HEK293 (cell line): ENCODE data around the gene ARG2.
A peak's percentile ranks its signal among the peaks of the same experiment; 100 is the strongest.

Experiments
- CTCF ChIA-PET: fragments of 350-600 bp; formaldehyde crosslinking; extraction: SDS; loops from one replicate; lab custom pipeline; 2021; ENCODE audit warnings: antibody characterized with exemption; lab: Yijun Ruan, JAX
- POLR2A ChIA-PET: fragments of 300-600 bp; formaldehyde crosslinking; extraction: SDS; loops from one replicate; lab custom pipeline; 2020; ENCODE audit warnings: antibody characterized with exemption, inconsistent platforms; lab: Yijun Ruan, JAX
- H3K27ac ChIP-seq: fragments of 200-500 bp; sonication (Bioruptor generic); 2 replicates; pipeline ENCODE4 v1.5.1; 2014; ENCODE audit warnings: low read depth, low read length, control low read depth, inconsistent platforms; ENCODE audit errors: extremely low read depth
- H3K36me3 ChIP-seq, 2 experiments: fragments of 200-500 bp in 1 of 2; sonication (Bioruptor generic) in 1 of 2; 1 replicate in 1 of 2; 2 replicates in 1 of 2; pipeline ENCODE4 v1.5.1; 2014 to 2017; ENCODE audit warnings: inconsistent platforms in 2 of 2, low read length in 2 of 2; ENCODE audit not compliant: control insufficient read depth in 2 of 2, insufficient read depth in 1 of 2
- H3K4me1 ChIP-seq: fragments of 200-500 bp; sonication (Bioruptor generic); 2 replicates; pipeline ENCODE4 v1.5.1; 2014; ENCODE audit warnings: mild to moderate bottlenecking, low read length, inconsistent platforms; ENCODE audit not compliant: control insufficient read depth, insufficient read depth
- H3K4me3 ChIP-seq: 2 replicates; pipeline ENCODE4 v1.5.1; 2011; ENCODE audit warnings: low read depth, mild to moderate bottlenecking, control low read depth, low read length, moderate library complexity
- H3K9me3 ChIP-seq: fragments of 200-500 bp; sonication (Bioruptor generic); 2 replicates; pipeline ENCODE4 v1.5.1; 2014; ENCODE audit warnings: low read depth, low read length, inconsistent platforms; ENCODE audit not compliant: control insufficient read depth, insufficient read depth
- KLF8 ChIP-seq: fragments of 450-650 bp; formaldehyde crosslinking; IDR thresholded peaks from 2 replicates; pipeline ENCODE4 v1.5.1; 2016; ENCODE audit warnings: missing biosample characterization, missing genetic modification characterization
- SP3 ChIP-seq: fragments of 450-650 bp; formaldehyde crosslinking; IDR thresholded peaks from 2 replicates; pipeline ENCODE4 v1.5.1; 2016; ENCODE audit warnings: missing biosample characterization, missing genetic modification characterization
- TRIM28 ChIP-seq: IDR thresholded peaks from 2 replicates; pipeline ENCODE4 v1.6.1; 2011; ENCODE audit warnings: low read length, control low read depth, borderline replicate concordance
- YY2 ChIP-seq: fragments of 450-650 bp; formaldehyde crosslinking; IDR thresholded peaks from 2 replicates; pipeline ENCODE4 v1.5.1; 2016; ENCODE audit warnings: missing biosample characterization, missing genetic modification characterization
- ZEB2 ChIP-seq: fragments of 450-650 bp; formaldehyde crosslinking; IDR thresholded peaks from 2 replicates; pipeline ENCODE4 v1.5.1; 2016; ENCODE audit warnings: missing biosample characterization, missing genetic modification characterization
- ZFHX2 ChIP-seq: fragments of 450-650 bp; formaldehyde crosslinking; conservative IDR thresholded peaks from 2 replicates; pipeline ENCODE4 v1.5.1; 2016; ENCODE audit warnings: missing biosample characterization, missing genetic modification characterization
- ZNF157 ChIP-seq: fragments of 450-650 bp; formaldehyde crosslinking; IDR thresholded peaks from 2 replicates; pipeline ENCODE4 v1.5.1; 2016; ENCODE audit warnings: missing biosample characterization, missing genetic modification characterization
- ZNF169 ChIP-seq: fragments of 450-650 bp; formaldehyde crosslinking; IDR thresholded peaks from 2 replicates; pipeline ENCODE4 v1.5.1; 2016; ENCODE audit warnings: missing biosample characterization, missing genetic modification characterization
- ZNF2 ChIP-seq: fragments of 450-650 bp; formaldehyde crosslinking; IDR thresholded peaks from 2 replicates; pipeline ENCODE4 v1.5.1; 2016; ENCODE audit warnings: missing biosample characterization, missing genetic modification characterization
- ZNF23 ChIP-seq: fragments of 450-650 bp; formaldehyde crosslinking; IDR thresholded peaks from 2 replicates; pipeline ENCODE4 v1.5.1; 2016; ENCODE audit warnings: missing biosample characterization, missing genetic modification characterization, borderline replicate concordance
- ZNF302 ChIP-seq: fragments of 450-650 bp; formaldehyde crosslinking; IDR thresholded peaks from 2 replicates; pipeline ENCODE4 v1.5.1; 2016; ENCODE audit warnings: missing biosample characterization, missing genetic modification characterization, low read depth
- ZNF335 ChIP-seq: fragments of 450-650 bp; formaldehyde crosslinking; conservative IDR thresholded peaks from 2 replicates; pipeline ENCODE4 v1.5.1; 2016; ENCODE audit warnings: missing biosample characterization, missing genetic modification characterization
- ZNF37A ChIP-seq: fragments of 450-650 bp; IDR thresholded peaks from 2 replicates; pipeline ENCODE4 v1.5.1; 2018; ENCODE audit warnings: missing biosample characterization, missing genetic modification characterization
- ZNF394 ChIP-seq: fragments of 450-650 bp; formaldehyde crosslinking; IDR thresholded peaks from 2 replicates; pipeline ENCODE4 v1.5.1; 2016; ENCODE audit warnings: missing biosample characterization, missing genetic modification characterization, mild to moderate bottlenecking, moderate library complexity, borderline replicate concordance
- ZNF521 ChIP-seq: fragments of 450-650 bp; formaldehyde crosslinking; IDR thresholded peaks from 2 replicates; pipeline ENCODE4 v1.5.1; 2017; ENCODE audit warnings: missing biosample characterization, mild to moderate bottlenecking, missing genetic modification characterization
- ZNF549 ChIP-seq: fragments of 450-650 bp; IDR thresholded peaks from 2 replicates; pipeline ENCODE4 v1.5.1; 2018; ENCODE audit warnings: missing biosample characterization, missing genetic modification characterization, mild to moderate bottlenecking, inconsistent platforms, moderate library complexity
- ZNF560 ChIP-seq: fragments of 450-650 bp; formaldehyde crosslinking; IDR thresholded peaks from 2 replicates; pipeline ENCODE4 v1.5.1; 2017; ENCODE audit warnings: missing biosample characterization, missing genetic modification characterization, borderline replicate concordance
- ZNF561 ChIP-seq: fragments of 450-650 bp; IDR thresholded peaks from 2 replicates; pipeline ENCODE4 v1.5.1; 2018; ENCODE audit warnings: missing biosample characterization, missing genetic modification characterization, borderline replicate concordance
- ZNF660 ChIP-seq: fragments of 450-650 bp; IDR thresholded peaks from 2 replicates; pipeline ENCODE4 v1.5.1; 2018; ENCODE audit warnings: missing biosample characterization, mild to moderate bottlenecking, missing genetic modification characterization
- ZNF677 ChIP-seq: fragments of 450-650 bp; IDR thresholded peaks from 2 replicates; pipeline ENCODE4 v1.5.0; 2018; ENCODE audit warnings: missing biosample characterization, mild to moderate bottlenecking, missing genetic modification characterization, moderate library complexity
- ZNF768 ChIP-seq: fragments of 450-650 bp; formaldehyde crosslinking; IDR thresholded peaks from 2 replicates; pipeline ENCODE4 v1.5.1; 2018; ENCODE audit warnings: missing biosample characterization, mild to moderate bottlenecking, missing genetic modification characterization
- ZNF776 ChIP-seq: fragments of 450-650 bp; formaldehyde crosslinking; IDR thresholded peaks from 2 replicates; pipeline ENCODE4 v1.5.0; 2017; ENCODE audit warnings: missing biosample characterization, missing genetic modification characterization, borderline replicate concordance
- ZSCAN23 ChIP-seq: fragments of 450-650 bp; formaldehyde crosslinking; IDR thresholded peaks from 2 replicates; pipeline ENCODE4 v1.5.1; 2016; ENCODE audit warnings: missing biosample characterization, missing genetic modification characterization
- TF ChIP-seq, protein P1 (sequence below): fragments of 450-650 bp; formaldehyde crosslinking; IDR thresholded peaks from 2 replicates; pipeline ENCODE4 v1.5.1; 2016; ENCODE audit warnings: missing biosample characterization, missing genetic modification characterization
- TF ChIP-seq, protein P2 (sequence below): fragments of 450-650 bp; formaldehyde crosslinking; IDR thresholded peaks from 2 replicates; pipeline ENCODE4 v1.5.1; 2016; ENCODE audit warnings: missing biosample characterization, missing genetic modification characterization
- TF ChIP-seq, protein P3 (sequence below): fragments of 450-650 bp; formaldehyde crosslinking; conservative IDR thresholded peaks from 2 replicates; pipeline ENCODE4 v1.5.1; 2016; ENCODE audit warnings: low read depth, missing biosample characterization, missing genetic modification characterization
- TF ChIP-seq, protein P4 (sequence below): fragments of 450-650 bp; formaldehyde crosslinking; IDR thresholded peaks from 2 replicates; pipeline ENCODE4 v1.5.1; 2017; ENCODE audit warnings: missing biosample characterization, missing genetic modification characterization

The ARG2 gene

DNA sequence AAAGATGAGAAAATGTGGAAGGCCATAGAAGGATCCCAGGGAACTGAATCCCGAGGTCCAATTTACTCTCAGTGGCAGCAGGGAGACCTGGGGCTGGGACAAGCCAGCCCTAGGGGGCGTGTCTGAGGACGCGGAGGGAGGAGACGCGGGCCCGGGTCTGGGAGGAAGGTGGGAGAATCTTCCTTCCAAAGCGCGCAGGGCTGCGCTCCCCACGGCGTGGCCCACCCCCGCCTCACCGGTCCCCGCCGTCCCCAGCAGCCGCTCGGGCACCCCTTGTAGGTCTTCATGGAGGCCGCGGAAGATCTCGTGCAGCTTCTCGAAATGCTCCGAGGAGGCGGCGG, 54.4 kb downstream of the ARG2 start (continued):
- TF ChIP-seq, protein P1, sequence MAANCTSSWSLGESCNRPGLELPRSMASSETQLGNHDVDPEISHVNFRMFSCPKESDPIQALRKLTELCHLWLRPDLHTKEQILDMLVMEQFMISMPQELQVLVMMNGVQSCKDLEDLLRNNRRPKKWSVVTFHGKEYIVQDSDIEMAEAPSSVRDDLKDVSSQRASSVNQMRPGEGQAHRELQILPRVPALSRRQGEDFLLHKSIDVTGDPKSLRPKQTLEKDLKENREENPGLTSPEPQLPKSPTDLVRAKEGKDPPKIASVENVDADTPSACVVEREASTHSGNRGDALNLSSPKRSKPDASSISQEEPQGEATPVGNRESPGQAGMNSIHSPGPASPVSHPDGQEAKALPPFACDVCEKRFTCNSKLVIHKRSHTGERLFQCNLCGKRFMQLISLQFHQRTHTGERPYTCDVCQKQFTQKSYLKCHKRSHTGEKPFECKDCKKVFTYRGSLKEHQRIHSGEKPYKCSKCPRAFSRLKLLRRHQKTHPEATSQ (tag by site-specific recombination): no peak
- TF ChIP-seq SP3 (tag by site-specific recombination): no peak

DNA sequence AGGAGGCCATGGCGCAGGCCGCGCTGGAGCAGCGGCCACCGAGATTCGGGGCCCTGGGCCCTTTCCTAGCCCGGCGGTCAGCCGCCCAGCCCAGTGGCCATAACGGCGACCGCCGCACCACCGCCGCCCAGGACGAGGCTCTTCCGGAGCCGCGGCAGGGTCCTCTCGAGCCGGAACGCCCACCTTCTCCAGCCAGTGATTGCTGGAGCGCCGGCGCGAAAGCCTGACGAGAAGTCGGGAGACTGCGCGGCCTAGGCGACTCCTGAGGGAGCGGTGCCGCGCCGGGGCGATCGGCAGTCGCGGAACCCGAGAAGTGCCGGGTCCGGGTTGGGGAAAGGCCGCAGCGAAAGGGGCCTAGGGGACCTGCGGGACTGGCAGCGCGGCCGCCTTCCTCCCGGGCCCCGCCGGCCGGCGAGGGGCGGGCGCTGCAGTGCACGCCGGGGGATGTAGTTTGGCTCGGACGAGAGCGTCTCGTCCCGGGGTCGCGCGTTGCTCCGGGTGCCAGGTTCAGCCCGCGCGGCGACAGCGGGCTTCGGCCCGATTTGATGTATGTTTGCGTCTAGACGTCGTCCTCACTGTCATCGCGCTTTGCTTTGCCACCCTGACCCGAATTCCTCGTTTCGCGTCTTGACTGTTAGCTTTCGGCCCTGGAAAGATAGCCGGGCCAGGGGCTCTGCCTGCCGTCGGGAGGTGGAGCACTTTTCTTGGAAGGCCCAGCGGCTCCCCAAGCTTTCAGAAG, 54.9 kb downstream of the ARG2 start, which contains the start of gene VTI1B:
TSS of gene VTI1B (minus strand) at position 153 of the 739 bp plus-strand sequence. CDS start at position 10, 143 bp downstream.
- Histone ChIP-seq H3K36me3 (peaks cover 18 to 27% of the 10 kb centered on the region in 2 experiments), H3K27ac (peak within 1 kb of the TSS; percentile 97), H3K9me3 (no peaks in the 10 kb centered on the region), H3K4me1 (peaks cover 12% of the 10 kb centered on the region), H3K4me3 (peak within 1 kb of the TSS; percentile 98)
- POLR2A ChIA-PET: interaction anchor here (1.3 to 2.9 kb wide), 2 partner anchors 21 to 27 kb away, joined by 3 to 15 read pairs; partner anchors contain the start of genes RDH11 and RDH12
- CTCF ChIA-PET: interaction anchor here (0.7 to 2.4 kb wide), 10 partner anchors 27 to 184 kb away, joined by 3 to 9 read pairs (median 4); partner anchors contain the start of gene RDH12
- TF ChIP-seq KLF8 (tag by site-specific recombination) (peak; percentile 94), ZEB2 (tag by site-specific recombination) (peak; percentile 68), ZNF394 (tag by site-specific recombination) (no peak), YY2 (tag by site-specific recombination) (peak; percentile 74; the same call in 1 of the 2 replicates), SP3 (tag by site-specific recombination) (peak; percentile 94), ZNF677 (tag by site-specific recombination) (0 out of 2 replicates have a peak, but pooled peaks have one; percentile 26), ZFHX2 (tag by site-specific recombination) (peak; percentile 94), ZNF37A (no peak), ZNF561 (tag by site-specific recombination) (peak; percentile 36; the same call in 1 of the 2 replicates), ZSCAN23 (tag by site-specific recombination) (no peak), ZNF169 (no peak), ZNF521 (tag by site-specific recombination) (no peak), ZNF335 (tag by site-specific recombination) (peak; percentile 98), ZNF768 (tag by site-specific recombination) (no peak), ZNF23 (tag by site-specific recombination) (no peak), ZNF560 (tag by site-specific recombination) (no peak), ZNF2 (tag by site-specific recombination) (peak; percentile 15; the same call in 1 of the 2 replicates), ZNF302 (tag by site-specific recombination) (no peak), ZNF660 (tag by site-specific recombination) (peak; percentile 52; the same call in 1 of the 2 replicates), ZNF549 (tag by site-specific recombination) (no peak), TRIM28 (no peak), ZNF776 (tag by site-specific recombination) (no peak), ZNF157 (tag by site-specific recombination) (no peak)
- TF ChIP-seq, protein P2, sequence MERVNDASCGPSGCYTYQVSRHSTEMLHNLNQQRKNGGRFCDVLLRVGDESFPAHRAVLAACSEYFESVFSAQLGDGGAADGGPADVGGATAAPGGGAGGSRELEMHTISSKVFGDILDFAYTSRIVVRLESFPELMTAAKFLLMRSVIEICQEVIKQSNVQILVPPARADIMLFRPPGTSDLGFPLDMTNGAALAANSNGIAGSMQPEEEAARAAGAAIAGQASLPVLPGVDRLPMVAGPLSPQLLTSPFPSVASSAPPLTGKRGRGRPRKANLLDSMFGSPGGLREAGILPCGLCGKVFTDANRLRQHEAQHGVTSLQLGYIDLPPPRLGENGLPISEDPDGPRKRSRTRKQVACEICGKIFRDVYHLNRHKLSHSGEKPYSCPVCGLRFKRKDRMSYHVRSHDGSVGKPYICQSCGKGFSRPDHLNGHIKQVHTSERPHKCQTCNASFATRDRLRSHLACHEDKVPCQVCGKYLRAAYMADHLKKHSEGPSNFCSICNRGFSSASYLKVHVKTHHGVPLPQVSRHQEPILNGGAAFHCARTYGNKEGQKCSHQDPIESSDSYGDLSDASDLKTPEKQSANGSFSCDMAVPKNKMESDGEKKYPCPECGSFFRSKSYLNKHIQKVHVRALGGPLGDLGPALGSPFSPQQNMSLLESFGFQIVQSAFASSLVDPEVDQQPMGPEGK (tag by site-specific recombination): 0 out of 2 replicates have a peak, but pooled peaks have one; percentile 22
- TF ChIP-seq, protein P3, sequence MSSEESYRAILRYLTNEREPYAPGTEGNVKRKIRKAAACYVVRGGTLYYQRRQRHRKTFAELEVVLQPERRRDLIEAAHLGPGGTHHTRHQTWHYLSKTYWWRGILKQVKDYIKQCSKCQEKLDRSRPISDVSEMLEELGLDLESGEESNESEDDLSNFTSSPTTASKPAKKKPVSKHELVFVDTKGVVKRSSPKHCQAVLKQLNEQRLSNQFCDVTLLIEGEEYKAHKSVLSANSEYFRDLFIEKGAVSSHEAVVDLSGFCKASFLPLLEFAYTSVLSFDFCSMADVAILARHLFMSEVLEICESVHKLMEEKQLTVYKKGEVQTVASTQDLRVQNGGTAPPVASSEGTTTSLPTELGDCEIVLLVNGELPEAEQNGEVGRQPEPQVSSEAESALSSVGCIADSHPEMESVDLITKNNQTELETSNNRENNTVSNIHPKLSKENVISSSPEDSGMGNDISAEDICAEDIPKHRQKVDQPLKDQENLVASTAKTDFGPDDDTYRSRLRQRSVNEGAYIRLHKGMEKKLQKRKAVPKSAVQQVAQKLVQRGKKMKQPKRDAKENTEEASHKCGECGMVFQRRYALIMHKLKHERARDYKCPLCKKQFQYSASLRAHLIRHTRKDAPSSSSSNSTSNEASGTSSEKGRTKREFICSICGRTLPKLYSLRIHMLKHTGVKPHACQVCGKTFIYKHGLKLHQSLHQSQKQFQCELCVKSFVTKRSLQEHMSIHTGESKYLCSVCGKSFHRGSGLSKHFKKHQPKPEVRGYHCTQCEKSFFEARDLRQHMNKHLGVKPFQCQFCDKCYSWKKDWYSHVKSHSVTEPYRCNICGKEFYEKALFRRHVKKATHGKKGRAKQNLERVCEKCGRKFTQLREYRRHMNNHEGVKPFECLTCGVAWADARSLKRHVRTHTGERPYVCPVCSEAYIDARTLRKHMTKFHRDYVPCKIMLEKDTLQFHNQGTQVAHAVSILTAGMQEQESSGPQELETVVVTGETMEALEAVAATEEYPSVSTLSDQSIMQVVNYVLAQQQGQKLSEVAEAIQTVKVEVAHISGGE (tag by site-specific recombination): peak; percentile 64; the same call in 1 of the 2 replicates
- TF ChIP-seq, protein P4, sequence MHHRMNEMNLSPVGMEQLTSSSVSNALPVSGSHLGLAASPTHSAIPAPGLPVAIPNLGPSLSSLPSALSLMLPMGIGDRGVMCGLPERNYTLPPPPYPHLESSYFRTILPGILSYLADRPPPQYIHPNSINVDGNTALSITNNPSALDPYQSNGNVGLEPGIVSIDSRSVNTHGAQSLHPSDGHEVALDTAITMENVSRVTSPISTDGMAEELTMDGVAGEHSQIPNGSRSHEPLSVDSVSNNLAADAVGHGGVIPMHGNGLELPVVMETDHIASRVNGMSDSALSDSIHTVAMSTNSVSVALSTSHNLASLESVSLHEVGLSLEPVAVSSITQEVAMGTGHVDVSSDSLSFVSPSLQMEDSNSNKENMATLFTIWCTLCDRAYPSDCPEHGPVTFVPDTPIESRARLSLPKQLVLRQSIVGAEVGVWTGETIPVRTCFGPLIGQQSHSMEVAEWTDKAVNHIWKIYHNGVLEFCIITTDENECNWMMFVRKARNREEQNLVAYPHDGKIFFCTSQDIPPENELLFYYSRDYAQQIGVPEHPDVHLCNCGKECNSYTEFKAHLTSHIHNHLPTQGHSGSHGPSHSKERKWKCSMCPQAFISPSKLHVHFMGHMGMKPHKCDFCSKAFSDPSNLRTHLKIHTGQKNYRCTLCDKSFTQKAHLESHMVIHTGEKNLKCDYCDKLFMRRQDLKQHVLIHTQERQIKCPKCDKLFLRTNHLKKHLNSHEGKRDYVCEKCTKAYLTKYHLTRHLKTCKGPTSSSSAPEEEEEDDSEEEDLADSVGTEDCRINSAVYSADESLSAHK: no peak
